Natural killer cell (primary cell): ENCODE results near the gene KHNYN. TPM values are rescaled to one million over a fixed set of nuclear protein-coding genes. Genes with fewer than 3 reads are reported as not detected.
A peak's percentile ranks its signal among the peaks of the same experiment; 100 is the strongest.

Experiments
- ATAC-seq, 3 donors: fragments of 150-1000 bp in 2 of 3; fragments of 200-7000 bp in 1 of 3; cut with Tn5 transposase; 1 replicate in 1 of 3; 2 replicates in 2 of 3; pipeline ENCODE4 v1.10.0; 2021; ENCODE audit warnings: mild to moderate bottlenecking in 2 of 3, moderate library complexity in 2 of 3
- DNase-seq, 2 donors: peaks; one replicate each; pipeline versions ENCODE4 v3.0.0 to v3.0.0-alpha.2; 2013 to 2021; ENCODE audit warnings: mixed read lengths in 1 of 2
- H3K27ac ChIP-seq: one replicate; pipeline ENCODE4 v1.5.1; 2013; ENCODE audit warnings: mild to moderate bottlenecking, low read length
- H3K27me3 ChIP-seq: one replicate; pipeline ENCODE4 v1.6.1; 2013; ENCODE audit warnings: low read length; ENCODE audit not compliant: control insufficient read depth, insufficient read depth
- H3K36me3 ChIP-seq: one replicate; pipeline ENCODE4 v1.6.1; 2013; ENCODE audit warnings: low read length; ENCODE audit not compliant: control insufficient read depth, insufficient read depth
- H3K4me1 ChIP-seq: one replicate; pipeline ENCODE4 v1.6.1; 2013; ENCODE audit warnings: low read length; ENCODE audit not compliant: control insufficient read depth, insufficient read depth
- H3K4me3 ChIP-seq: one replicate; pipeline ENCODE4 v1.5.1; 2013; ENCODE audit warnings: low read length
- H3K9me3 ChIP-seq: one replicate; pipeline ENCODE4 v1.6.1; 2013; ENCODE audit warnings: low read length; ENCODE audit not compliant: control insufficient read depth, insufficient read depth
- H3K27ac Mint-ChIP-seq, 2 donors: one replicate each; pipeline ENCODE4 v1.8.0; 2022; ENCODE audit warnings: mild to moderate bottlenecking in 2 of 2, mixed read lengths in 2 of 2, moderate library complexity in 1 of 2
- H3K27me3 Mint-ChIP-seq, 2 donors: one replicate each; pipeline ENCODE4 v1.8.0; 2022; ENCODE audit warnings: low read depth in 2 of 2, mixed read lengths in 2 of 2
- H3K36me3 Mint-ChIP-seq: one replicate; pipeline ENCODE4 v1.8.0; 2022; ENCODE audit warnings: mixed read lengths
- H3K4me1 Mint-ChIP-seq, 2 donors: one replicate each; pipeline ENCODE4 v1.8.0; 2022; ENCODE audit warnings: mixed read lengths in 2 of 2
- H3K4me3 Mint-ChIP-seq: one replicate; pipeline ENCODE4 v1.8.0; 2022; ENCODE audit warnings: mild to moderate bottlenecking, moderate library complexity, mixed read lengths
- H3K9me3 Mint-ChIP-seq, 2 donors: one replicate each; pipeline ENCODE4 v1.8.0; 2022; ENCODE audit warnings: mixed read lengths in 2 of 2
- CTCF ChIP-seq: fragments of 200-600 bp; IDR thresholded peaks from one replicate; pipeline ENCODE4 v1.8.0; 2022; ENCODE audit warnings: antibody characterized with exemption
- WGBS: methylation state at CpG from one replicate; pipeline ENCODE4 v1.1.7; 2013; ENCODE audit warnings: missing lambda C conversion rate; ENCODE audit not compliant: insufficient coverage; 5-methylcytosine and 5-hydroxymethylcytosine counted together
- intact Hi-C: fragments of 100-400 bp; cut with micrococcal nuclease; formaldehyde crosslinking; loops from one replicate; pipeline ENCODE4 v1.14.2; 2022
- total RNA-seq, 4 donors: library from RNA; stranded (reverse); fragments of 120-200 nt in 1 of 4; gene quantifications; one replicate each; pipeline versions ENCODE4 v1.2.3 to v1.2.4, GENCODE V29; 2013 to 2022

KHNYN gene
- total RNA-seq, 3 donors from 2014 or later (not counting 1 experiment from before 2014, with no cell fraction given) = 106 to 141 (median 116) TPM

GRCh38 chr14:24432259-24433131 lies 2.7 kb downstream of the KHNYN start:
- Mint-ChIP-seq H3K4me1 (peaks cover 23 to 51% of the 10 kb centered on the region in 2 donors), H3K27me3 (no peaks in the 10 kb centered on the region), H3K36me3 (no peaks in the 10 kb centered on the region)

GRCh38 chr14:24434036-24434435 lies 4.3 kb downstream of the KHNYN start:
- DNase-seq = no peak
- Histone ChIP-seq H3K27me3 (no peaks in the 10 kb centered on the region), H3K9me3 (no peaks in the 10 kb centered on the region), H3K4me1 (peaks cover 42% of the 10 kb centered on the region), H3K36me3 (peaks cover 56% of the 10 kb centered on the region), H3K27ac (no peak overlapping the region), H3K4me3 (no peak overlapping the region)
- Mint-ChIP-seq H3K27me3 (no peaks in the 10 kb centered on the region), H3K9me3 (no peaks in the 10 kb centered on the region), H3K4me1 (peaks cover 29 to 58% of the 10 kb centered on the region in 2 donors), H3K27ac (no peak overlapping the region), H3K36me3 (no peaks in the 10 kb centered on the region), H3K4me3 (no peak overlapping the region)
- no peak for ATAC-seq
- intact Hi-C loops = loop anchor here (10.0 kb wide), 1 partner anchor 189 kb away; the partner anchor contains the start of gene TINF2
- no peak for TF ChIP-seq CTCF
- 90% methylated on average over 6 of the region's 7 CpGs for WGBS

More at GRCh38 chr14:24432259-24433131, 2.7 kb downstream of the KHNYN start:
- no peak overlapping the region for H3K27ac ChIP-seq
- H3K4me3 Mint-ChIP-seq = peak overlapping the region; percentile 17
- peaks cover 44% of the 10 kb centered on the region for H3K4me1 ChIP-seq
- intact Hi-C loops = loop anchor here (10.0 kb wide), 1 partner anchor 188 kb away; the partner anchor contains the start of gene TINF2
- no peaks in the 10 kb centered on the region for H3K9me3 Mint-ChIP-seq
- H3K27me3 ChIP-seq = no peaks in the 10 kb centered on the region
- WGBS = 96% methylated on average over 23 of the region's 24 CpGs
- H3K4me3 ChIP-seq = no peak overlapping the region
- no peaks in the 10 kb centered on the region for H3K9me3 ChIP-seq
- H3K27ac Mint-ChIP-seq = peak overlapping the region; percentile 87 to 97
- no peak for DNase-seq
- no peak for TF ChIP-seq CTCF
- ATAC-seq = no peak
- H3K36me3 ChIP-seq = peaks cover 42% of the 10 kb centered on the region

- peaks cover 36% of the 10 kb centered on the region for H3K4me1 ChIP-seq
- no peaks in the 10 kb centered on the region for H3K9me3 ChIP-seq
- ATAC-seq = no peak
- Mint-ChIP-seq H3K27me3 (no peaks in the 10 kb centered on the region), H3K9me3 (no peaks in the 10 kb centered on the region), H3K4me3 (no peak overlapping the region), H3K4me1 (peaks cover 29 to 56% of the 10 kb centered on the region in 2 donors), H3K36me3 (no peaks in the 10 kb centered on the region), H3K27ac (peak overlapping the region; percentile 19 to 50)
- H3K36me3 ChIP-seq = peaks cover 62% of the 10 kb centered on the region
- no peak overlapping the region for H3K4me3 ChIP-seq
- H3K27me3 ChIP-seq = no peaks in the 10 kb centered on the region
- TF ChIP-seq CTCF = no peak
- H3K27ac ChIP-seq = no peak overlapping the region
- intact Hi-C loops = loop anchor here (10.0 kb wide), 1 partner anchor 190 kb away; the partner anchor contains the start of gene TINF2
- no peak for DNase-seq
- WGBS = 91% methylated on average over 2 of the region's 3 CpGs
Observed at GRCh38 chr14:24434676-24435075, 4.9 kb downstream of the KHNYN start.
